Activated T-cell treated with anti-CD3 and anti-CD28 coated beads for 1 hour (primary cell): Measurements from ENCODE around the gene CLSTN1.
"Not testable (repeated sequence)": the region's sequence is repeated elsewhere in the genome, so short reads cannot be mapped to it uniquely, and the experiment has no call there.

ENCODE experiments used
- DNase-seq: peaks from one replicate; pipeline ENCODE4 v3.0.0-alpha.2; 2020; ENCODE audit warnings: low read depth

Gene CLSTN1

GRCh38 chr1:9761855-9762254 lies 61.9 kb downstream of the CLSTN1 start:
- DNase-seq, result no peak

DNA sequence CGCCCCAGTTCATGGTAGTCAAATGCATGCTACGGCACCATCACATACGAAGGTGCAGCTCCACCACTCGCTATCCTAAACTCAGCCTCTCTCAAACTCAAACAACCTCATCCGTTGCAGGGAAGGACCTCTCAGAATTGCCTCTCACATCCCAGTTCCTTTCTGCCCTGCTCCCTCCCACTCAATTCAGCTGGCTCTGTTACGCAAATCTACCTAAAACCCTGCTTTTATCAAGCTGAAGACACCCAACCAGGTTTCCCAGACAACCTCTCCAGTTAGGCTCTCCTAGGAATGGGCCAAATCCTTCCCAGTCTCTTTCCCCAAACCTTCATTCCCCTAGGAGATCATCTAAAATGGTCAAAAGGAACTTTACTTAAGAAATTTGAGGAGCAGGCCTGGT lies 62.9 kb downstream of the CLSTN1 start:
- no peak for DNase-seq

DNA sequence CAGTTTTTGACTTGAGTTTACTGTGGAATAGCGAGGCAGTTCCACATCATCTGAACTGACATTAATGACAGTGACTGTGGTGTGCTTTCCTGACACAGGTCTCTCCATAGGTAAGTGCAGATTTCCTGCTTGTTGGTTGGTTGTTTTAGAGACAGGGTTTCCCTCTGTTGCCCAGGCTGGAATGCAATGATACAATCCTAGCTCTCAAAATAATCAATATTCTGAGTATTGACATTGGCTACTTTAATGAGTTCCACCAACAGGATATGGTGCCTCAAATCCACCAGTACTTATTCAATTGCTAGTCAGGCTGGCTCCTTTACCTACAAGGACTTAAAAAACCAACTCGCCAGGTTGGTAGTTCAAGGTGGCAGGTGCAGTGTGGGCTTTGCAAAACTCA lies 63.8 kb downstream of the CLSTN1 start:
- DNase-seq, result no peak

- DNase-seq, result no peak
Observed at GRCh38 chr1:9758559-9759121, 65.1 kb downstream of the CLSTN1 start.

DNA sequence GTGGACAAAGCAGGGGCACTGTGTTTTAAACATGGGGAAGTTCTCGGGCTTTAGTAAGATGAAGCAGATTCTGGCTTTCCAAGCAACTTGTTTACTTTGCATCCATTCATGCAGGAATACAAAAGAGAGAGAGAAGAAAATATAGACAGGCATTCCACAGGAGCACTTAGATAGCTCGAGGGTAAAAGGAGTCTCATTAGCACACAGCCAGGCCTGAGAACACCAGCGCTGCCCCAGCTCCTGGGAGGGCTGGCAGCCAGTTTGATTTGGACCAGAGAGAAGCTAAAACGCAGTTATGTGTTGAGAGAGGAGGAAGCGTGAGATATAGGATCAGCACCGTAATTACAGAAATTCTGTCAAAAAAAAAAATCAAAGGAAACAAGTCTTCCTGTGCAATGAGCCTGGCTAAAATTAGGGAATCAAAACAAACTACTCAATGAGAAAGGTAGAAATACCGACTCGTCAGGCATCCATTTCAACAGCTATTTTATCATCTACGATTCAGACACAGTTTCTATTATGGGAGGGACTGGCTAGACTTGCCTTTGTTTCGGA lies 68.2 kb downstream of the CLSTN1 start:
- no peak for DNase-seq

DNA sequence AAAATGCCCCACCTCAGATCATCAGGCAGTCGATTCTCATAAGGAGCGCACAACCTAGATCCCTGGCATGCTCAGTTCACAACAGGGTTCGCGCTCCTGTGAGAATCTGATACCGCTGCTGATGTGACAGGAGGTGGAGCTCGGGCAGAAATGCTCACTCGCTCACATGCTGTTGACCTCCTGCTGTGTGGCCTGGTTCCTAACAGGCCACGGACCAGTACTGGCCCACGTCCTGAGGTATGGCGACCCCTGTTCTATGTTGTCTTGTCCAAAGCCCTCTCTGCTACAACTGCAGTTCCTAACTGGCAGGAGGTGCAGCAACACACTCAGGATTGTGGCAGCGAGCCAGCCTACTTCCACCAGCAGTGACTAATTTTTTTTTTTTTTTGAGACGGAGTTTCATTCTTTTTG lies 70.6 kb downstream of the CLSTN1 start:
- DNase-seq, result no peak

DNA sequence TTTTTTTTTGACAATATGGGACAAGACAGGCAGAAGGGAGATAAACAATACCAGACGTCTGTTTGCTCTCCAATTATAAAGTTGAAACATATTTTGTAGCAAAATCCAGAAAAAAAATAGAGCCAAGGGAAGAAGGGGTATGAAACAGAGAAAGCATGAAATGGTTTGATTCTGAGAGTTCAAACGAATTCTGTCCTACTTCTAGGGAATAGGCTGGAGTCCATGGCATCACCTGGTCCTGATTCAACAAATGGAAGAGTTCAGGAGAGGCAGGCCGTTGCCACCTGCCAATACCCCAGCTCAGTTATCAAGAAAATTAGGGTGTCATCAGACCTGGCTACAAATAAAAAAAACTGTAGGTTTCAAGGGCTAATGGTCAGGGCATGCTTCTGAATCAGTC lies 71.8 kb downstream of the CLSTN1 start:
- DNase-seq, result no peak

DNA sequence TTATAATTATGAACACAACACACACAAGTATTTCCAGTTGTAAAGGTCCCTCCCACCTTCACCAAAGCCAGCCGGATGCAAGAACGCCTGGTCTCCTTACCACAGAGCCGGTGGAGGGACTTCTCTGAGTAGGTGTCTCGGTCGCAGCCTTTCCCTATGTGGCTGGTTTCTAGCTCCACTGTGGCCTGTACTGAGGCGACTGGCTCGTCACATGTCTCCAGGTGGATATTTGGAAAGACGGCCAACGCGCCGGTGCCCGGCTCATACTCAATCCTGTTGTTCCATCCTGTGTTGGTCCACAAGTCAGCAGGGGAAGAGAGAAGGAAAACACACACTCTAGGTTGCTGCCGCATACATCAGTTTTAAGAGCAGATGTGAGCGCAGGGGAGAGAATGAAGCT lies 74.4 kb downstream of the CLSTN1 start:
- no peak for DNase-seq

DNA sequence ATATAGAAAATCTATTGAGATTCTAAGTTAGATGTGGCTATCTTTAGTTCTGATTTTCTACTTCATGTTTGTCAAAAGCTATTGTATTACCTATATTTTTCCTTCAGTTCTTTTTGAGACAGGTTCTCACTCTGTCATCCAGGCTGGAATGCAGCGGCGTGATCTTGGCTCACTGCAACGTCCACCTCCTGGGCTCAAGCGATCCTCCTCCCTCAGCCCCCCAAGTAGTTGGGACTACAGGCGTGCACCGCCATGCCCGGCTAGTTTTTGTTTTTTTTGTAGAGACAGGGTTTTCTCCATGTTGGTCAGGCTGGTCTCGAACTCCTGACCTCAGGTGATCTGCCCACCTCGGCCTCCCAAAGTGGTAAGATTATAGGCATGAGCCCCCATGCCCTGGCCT lies 75.4 kb downstream of the CLSTN1 start:
- not testable (repeated sequence) for DNase-seq

DNA sequence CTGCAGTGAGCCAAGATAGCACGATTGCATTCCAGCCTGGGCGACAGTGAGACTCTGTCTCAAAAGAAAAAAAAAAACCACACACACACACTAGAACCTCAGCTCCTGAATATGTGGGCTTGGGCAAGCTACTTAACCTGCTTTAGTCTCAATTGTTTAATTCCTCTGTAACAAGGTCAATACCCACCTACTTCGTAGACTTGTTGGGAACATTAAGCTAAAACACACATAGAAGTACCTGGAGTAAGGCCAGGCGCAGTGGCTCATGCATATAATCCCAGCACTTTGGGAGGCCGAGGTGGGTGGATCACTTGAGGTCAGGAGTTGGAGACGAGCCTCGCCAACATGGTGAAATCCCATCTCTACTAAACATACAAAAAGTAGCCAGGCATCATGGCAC lies 77.1 kb downstream of the CLSTN1 start:
- no peak for DNase-seq

GRCh38 chr1:9746211-9746610 lies 77.6 kb downstream of the CLSTN1 start:
- no peak for DNase-seq

- no peak for DNase-seq
Observed at GRCh38 chr1:9744106-9744799, 79.5 kb downstream of the CLSTN1 start.

DNA sequence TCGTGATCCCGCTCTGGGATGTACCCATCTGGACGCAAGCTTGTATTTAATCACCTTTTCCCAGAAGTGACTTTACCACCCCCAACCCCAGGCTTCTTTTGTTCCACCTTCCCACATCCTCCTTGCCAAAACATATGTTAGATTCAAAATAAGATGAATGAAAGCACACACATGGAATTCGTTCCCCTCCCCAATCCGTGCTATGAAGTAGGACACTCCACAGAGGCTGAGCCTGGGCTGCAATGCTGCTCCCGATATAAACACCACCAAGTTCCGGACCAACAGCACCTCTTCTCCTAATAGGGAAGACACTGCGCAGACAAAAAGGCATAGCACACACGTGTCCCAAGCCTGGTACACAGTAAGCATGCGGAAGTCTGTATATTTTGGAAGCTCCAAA lies 86.1 kb downstream of the CLSTN1 start:
- no peak for DNase-seq

GRCh38 chr1:9737057-9737456 lies 86.7 kb downstream of the CLSTN1 start:
- no peak for DNase-seq

DNA sequence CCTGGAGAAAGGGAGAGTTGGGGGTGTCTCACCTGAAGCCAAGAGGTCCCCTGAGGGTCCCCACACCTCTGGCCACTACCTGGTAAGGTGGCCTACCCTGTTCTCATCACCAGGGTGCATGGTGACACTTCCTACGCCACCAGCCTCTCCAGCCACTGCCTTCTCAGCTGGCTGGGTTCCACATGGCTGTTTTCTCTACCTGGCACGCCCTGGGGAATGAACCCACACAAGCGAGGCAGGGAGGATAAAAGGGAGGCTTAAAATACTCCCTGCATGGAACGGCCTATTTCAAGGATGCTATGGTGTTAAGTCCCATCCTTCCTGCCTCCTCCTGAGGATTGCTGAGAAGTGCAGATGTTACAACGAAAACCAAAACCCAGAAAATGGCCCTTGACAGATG lies 87.5 kb downstream of the CLSTN1 start:
- DNase-seq, result no peak

DNA sequence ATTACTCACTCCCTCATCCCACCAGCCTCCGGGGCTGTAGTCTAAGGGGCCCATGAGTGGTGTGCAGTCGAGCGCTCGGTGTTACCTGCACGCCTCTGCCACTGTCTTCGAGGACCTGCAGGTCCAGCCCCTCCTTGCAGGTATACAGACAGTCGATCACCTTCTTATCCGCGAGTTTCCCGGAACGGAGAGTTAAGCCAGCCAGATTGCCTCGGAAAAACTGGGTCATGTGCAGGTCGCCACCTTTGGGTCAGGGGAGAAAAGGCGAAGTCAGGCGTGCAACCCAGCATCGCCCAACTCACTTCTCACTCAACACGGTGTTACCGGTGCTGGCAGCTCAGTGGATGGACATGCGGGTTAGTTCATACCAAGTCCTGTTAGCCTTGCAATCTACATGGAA lies 88.0 kb downstream of the CLSTN1 start:
- DNase-seq, result no peak

- DNase-seq, result no peak
Observed at GRCh38 chr1:9733160-9733789, 90.5 kb downstream of the CLSTN1 start.

DNA sequence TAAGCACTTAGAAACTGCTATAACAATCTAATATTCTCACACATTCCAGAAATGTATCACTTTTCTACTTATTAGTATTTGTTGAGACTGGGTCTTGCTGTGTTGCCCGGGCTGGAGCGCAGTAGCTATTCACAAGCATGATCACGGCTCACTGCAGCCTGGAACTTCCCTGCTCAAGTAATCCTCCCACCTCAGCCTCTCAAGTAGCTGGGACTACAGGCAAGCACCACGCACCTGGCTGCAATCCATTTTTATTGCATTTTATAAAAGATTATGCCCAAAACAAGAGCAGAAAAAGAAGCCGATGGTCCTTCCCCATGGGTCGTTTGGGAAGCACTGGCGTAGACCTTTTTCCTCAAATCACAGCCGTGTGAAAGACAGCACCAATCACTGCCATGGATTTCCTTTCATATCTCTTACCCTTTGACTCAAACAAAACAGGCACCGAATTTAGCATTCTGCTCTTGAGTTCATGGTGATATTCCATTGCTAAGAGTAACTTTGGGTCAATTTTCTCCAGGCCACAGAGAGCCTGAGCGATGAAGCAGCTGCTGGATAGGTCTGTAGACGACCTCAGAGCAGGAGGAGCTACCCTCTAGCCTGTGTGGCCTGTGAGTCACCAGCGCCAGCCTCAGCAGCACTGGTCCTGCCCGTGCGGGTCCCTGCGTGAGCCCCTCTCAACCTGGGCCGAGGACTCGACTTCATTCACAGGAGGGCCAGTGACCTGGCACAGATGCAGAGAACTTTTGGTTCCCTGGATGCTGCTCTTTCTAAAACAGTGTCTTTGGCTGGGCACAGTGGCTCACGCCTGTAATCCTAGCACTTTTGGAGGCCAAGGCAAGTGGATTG lies 91.4 kb downstream of the CLSTN1 start:
- no peak for DNase-seq

- no peak for DNase-seq
Observed at GRCh38 chr1:9731561-9731960, 92.2 kb downstream of the CLSTN1 start.

DNA sequence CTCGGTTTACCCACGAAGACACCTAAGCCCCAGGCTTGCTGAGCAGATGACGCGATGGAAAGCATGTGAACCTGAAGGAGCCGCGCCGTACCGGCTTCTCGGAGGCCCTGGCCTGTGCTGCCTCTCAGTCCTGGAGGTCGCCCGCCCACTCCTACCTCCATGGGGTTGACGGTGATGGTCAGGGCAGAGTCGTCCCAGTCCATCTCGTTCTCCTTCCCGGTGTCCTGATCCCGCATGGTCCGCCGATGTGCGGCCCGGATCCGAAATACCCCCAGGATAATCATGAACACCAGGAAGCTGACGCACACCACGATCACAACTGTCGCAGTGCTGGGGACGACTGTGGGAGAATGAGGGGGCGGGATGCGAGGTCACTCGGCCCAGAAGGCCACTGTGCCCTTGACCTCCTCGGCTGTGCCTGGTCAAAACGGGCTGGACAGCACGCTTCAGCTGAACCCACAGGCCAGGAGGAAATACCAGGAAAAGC lies 92.7 kb downstream of the CLSTN1 start:
- no peak for DNase-seq

- no peak for DNase-seq
Observed at GRCh38 chr1:9730096-9730901, 93.5 kb downstream of the CLSTN1 start.
